Measurements from ENCODE around the gene PFKL. TPM values are rescaled to one million over a fixed set of nuclear protein-coding genes. Genes with fewer than 3 reads are reported as not detected.

The PFKL gene
- total RNA-seq, 1 experiment from 2014 or later, result 134 TPM

DNA sequence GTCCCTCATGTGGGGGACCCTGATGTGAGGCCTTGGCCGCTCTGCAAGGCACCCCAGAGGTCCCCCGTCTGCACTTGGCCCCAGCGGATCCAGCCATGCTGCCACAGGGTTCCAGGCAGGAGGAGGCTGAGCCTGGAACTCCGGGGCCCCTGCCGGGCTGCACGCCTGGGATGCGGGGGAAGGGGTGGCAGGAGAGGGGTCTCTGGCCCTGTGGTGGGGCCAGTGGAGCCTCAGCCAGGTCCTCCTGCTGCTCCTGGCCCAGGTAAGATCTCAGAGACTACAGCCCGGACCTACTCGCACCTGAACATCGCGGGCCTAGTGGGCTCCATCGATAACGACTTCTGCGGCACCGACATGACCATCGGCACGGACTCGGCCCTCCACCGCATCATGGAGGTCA is 12.9 kb downstream of the PFKL start:
- H3K9me3 Mint-ChIP-seq, result no peaks in the 10 kb centered on the region
- DNase-seq (ENCODE audit: low spot score) (no peak), ATAC-seq (no peak)
- no peaks in the 10 kb centered on the region for H3K27me3 Mint-ChIP-seq (ENCODE audit: low read depth)
- H3K27ac Mint-ChIP-seq, result no peak overlapping the region
- no peaks in the 10 kb centered on the region for H3K4me1 Mint-ChIP-seq
- H3K4me3 Mint-ChIP-seq, result no peak overlapping the region
- ChIA-PET CTCF (no interaction called here), POLR2A (no interaction called here)
- peaks cover 12% of the 10 kb centered on the region for H3K36me3 Mint-ChIP-seq
- TF ChIP-seq ESRRA (CRISPR knock-in tag; IDR thresholded peaks at IDR 0.05; ENCODE audit: borderline replicate concordance) (no peak), TEAD1 (CRISPR knock-in tag; IDR thresholded peaks at IDR 0.05) (no peak), TP53 (CRISPR knock-in tag; IDR thresholded peaks at IDR 0.05) (no peak), CBFB (CRISPR knock-in tag; IDR thresholded peaks at IDR 0.05; ENCODE audit: low read depth) (no peak), ATF6 (CRISPR knock-in tag; IDR thresholded peaks at IDR 0.05) (no peak), USF1 (CRISPR knock-in tag; IDR thresholded peaks at IDR 0.05) (no peak), GTF2I (CRISPR knock-in tag; conservative IDR thresholded peaks at IDR 0.05) (no peak), ZNF263 (CRISPR knock-in tag; IDR thresholded peaks at IDR 0.05; ENCODE audit: low read depth) (no peak), ATF3 (CRISPR knock-in tag; conservative IDR thresholded peaks at IDR 0.05) (no peak), ZNF121 (CRISPR knock-in tag; IDR thresholded peaks at IDR 0.05) (no peak), TCF7 (CRISPR knock-in tag; IDR thresholded peaks at IDR 0.05; ENCODE audit: low read depth) (no peak), E2F5 (CRISPR knock-in tag; IDR thresholded peaks at IDR 0.05) (no peak), ATF2 (CRISPR knock-in tag; IDR thresholded peaks at IDR 0.05; ENCODE audit: borderline replicate concordance, low read depth) (no peak), ELF4 (CRISPR knock-in tag; IDR thresholded peaks at IDR 0.05; ENCODE audit: low read depth) (no peak), PREB (CRISPR knock-in tag; IDR thresholded peaks at IDR 0.05; ENCODE audit: borderline replicate concordance) (no peak), GRHL2 (CRISPR knock-in tag; IDR thresholded peaks at IDR 0.05; ENCODE audit: insufficient replicate concordance, severe bottlenecking) (no peak), MXD4 (CRISPR knock-in tag; IDR thresholded peaks at IDR 0.05; ENCODE audit: borderline replicate concordance) (no peak)
- TF ChIP-seq, protein P1, sequence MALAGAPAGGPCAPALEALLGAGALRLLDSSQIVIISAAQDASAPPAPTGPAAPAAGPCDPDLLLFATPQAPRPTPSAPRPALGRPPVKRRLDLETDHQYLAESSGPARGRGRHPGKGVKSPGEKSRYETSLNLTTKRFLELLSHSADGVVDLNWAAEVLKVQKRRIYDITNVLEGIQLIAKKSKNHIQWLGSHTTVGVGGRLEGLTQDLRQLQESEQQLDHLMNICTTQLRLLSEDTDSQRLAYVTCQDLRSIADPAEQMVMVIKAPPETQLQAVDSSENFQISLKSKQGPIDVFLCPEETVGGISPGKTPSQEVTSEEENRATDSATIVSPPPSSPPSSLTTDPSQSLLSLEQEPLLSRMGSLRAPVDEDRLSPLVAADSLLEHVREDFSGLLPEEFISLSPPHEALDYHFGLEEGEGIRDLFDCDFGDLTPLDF (CRISPR knock-in tag; IDR thresholded peaks at IDR 0.05), result no peak
- TF ChIP-seq, protein P2, sequence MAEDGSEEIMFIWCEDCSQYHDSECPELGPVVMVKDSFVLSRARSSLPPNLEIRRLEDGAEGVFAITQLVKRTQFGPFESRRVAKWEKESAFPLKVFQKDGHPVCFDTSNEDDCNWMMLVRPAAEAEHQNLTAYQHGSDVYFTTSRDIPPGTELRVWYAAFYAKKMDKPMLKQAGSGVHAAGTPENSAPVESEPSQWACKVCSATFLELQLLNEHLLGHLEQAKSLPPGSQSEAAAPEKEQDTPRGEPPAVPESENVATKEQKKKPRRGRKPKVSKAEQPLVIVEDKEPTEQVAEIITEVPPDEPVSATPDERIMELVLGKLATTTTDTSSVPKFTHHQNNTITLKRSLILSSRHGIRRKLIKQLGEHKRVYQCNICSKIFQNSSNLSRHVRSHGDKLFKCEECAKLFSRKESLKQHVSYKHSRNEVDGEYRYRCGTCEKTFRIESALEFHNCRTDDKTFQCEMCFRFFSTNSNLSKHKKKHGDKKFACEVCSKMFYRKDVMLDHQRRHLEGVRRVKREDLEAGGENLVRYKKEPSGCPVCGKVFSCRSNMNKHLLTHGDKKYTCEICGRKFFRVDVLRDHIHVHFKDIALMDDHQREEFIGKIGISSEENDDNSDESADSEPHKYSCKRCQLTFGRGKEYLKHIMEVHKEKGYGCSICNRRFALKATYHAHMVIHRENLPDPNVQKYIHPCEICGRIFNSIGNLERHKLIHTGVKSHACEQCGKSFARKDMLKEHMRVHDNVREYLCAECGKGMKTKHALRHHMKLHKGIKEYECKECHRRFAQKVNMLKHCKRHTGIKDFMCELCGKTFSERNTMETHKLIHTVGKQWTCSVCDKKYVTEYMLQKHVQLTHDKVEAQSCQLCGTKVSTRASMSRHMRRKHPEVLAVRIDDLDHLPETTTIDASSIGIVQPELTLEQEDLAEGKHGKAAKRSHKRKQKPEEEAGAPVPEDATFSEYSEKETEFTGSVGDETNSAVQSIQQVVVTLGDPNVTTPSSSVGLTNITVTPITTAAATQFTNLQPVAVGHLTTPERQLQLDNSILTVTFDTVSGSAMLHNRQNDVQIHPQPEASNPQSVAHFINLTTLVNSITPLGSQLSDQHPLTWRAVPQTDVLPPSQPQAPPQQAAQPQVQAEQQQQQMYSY (CRISPR knock-in tag; IDR thresholded peaks at IDR 0.05), result no peak
- TF ChIP-seq, protein P3, sequence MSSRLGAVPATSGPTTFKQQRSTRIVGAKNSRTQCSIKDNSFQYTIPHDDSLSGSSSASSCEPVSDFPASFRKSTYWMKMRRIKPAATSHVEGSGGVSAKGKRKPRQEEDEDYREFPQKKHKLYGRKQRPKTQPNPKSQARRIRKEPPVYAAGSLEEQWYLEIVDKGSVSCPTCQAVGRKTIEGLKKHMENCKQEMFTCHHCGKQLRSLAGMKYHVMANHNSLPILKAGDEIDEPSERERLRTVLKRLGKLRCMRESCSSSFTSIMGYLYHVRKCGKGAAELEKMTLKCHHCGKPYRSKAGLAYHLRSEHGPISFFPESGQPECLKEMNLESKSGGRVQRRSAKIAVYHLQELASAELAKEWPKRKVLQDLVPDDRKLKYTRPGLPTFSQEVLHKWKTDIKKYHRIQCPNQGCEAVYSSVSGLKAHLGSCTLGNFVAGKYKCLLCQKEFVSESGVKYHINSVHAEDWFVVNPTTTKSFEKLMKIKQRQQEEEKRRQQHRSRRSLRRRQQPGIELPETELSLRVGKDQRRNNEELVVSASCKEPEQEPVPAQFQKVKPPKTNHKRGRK (CRISPR knock-in tag; IDR thresholded peaks at IDR 0.05; ENCODE audit: borderline replicate concordance), result no peak

Data from WTC11 (cell line).